WTC11 (cell line): ENCODE data around the gene OGDH. TPM values are rescaled to one million over a fixed set of nuclear protein-coding genes. Genes with fewer than 3 reads are reported as not detected.

Source experiments
- ATAC-seq: fragments of 200-7000 bp; cut with Tn5 transposase; 2 replicates; pipeline ENCODE4 v1.10.0; 2021; ENCODE audit warnings: mild to moderate bottlenecking, moderate library complexity
- CTCF ChIA-PET: fragments of 300-600 bp; sonication (Branson Sonifier 250); formaldehyde crosslinking; loops from one replicate; lab custom pipeline; 2021; ENCODE audit warnings: antibody characterized with exemption; lab: Charles Lee
- POLR2A ChIA-PET: fragments of 350-600 bp; sonication (Branson Sonifier 250); formaldehyde crosslinking; loops from one replicate; lab custom pipeline; 2021; ENCODE audit warnings: antibody characterized with exemption; lab: Charles Lee
- DNase-seq: peaks from one replicate; pipeline ENCODE4 v3.0.0; 2021; ENCODE audit warnings: low spot score
- H3K27ac Mint-ChIP-seq: 2 replicates; pipeline ENCODE4 v1.8.0; 2021; ENCODE audit warnings: mixed read lengths
- H3K27me3 Mint-ChIP-seq: 2 replicates; pipeline ENCODE4 v1.8.0; 2021; ENCODE audit warnings: low read depth, mild to moderate bottlenecking, moderate library complexity, mixed read lengths
- H3K36me3 Mint-ChIP-seq: 2 replicates; pipeline ENCODE4 v1.8.0; 2021; ENCODE audit warnings: mixed read lengths
- H3K4me1 Mint-ChIP-seq: 2 replicates; pipeline ENCODE4 v1.8.0; 2022; ENCODE audit warnings: mixed read lengths
- H3K4me3 Mint-ChIP-seq: 2 replicates; pipeline ENCODE4 v1.8.0; 2021; ENCODE audit warnings: mild to moderate bottlenecking, moderate library complexity, mixed read lengths
- H3K9me3 Mint-ChIP-seq: 2 replicates; pipeline ENCODE4 v1.8.0; 2021; ENCODE audit warnings: mixed read lengths
- AR ChIP-seq: fragments of 250-450 bp; sonication (Bioruptor Pico); IDR thresholded peaks from 2 replicates; pipeline ENCODE4 v1.9.0; 2021; ENCODE audit warnings: mild to moderate bottlenecking
- CREB1 ChIP-seq: sonication (generic); formaldehyde crosslinking; IDR thresholded peaks from 2 replicates; pipeline ENCODE4 v1.8.0; 2023; ENCODE audit warnings: mild to moderate bottlenecking, missing genetic modification reagents
- CTCF ChIP-seq: fragments of 200-600 bp; IDR thresholded peaks from 2 replicates; pipeline ENCODE4 v1.8.0; 2022; ENCODE audit warnings: antibody characterized with exemption
- EMX1 ChIP-seq: fragments of 250-450 bp; sonication (Bioruptor Pico); IDR thresholded peaks from 2 replicates; pipeline ENCODE4 v1.8.0; 2021; ENCODE audit warnings: mild to moderate bottlenecking
- ESRRA ChIP-seq: sonication (generic); formaldehyde crosslinking; IDR thresholded peaks from 2 replicates; pipeline ENCODE4 v1.8.1; 2022; ENCODE audit warnings: mild to moderate bottlenecking, missing genetic modification reagents, borderline replicate concordance
- FOXK1 ChIP-seq: sonication (generic); formaldehyde crosslinking; IDR thresholded peaks from 2 replicates; pipeline ENCODE4 v1.8.0; 2022; ENCODE audit warnings: mild to moderate bottlenecking, moderate library complexity, missing genetic modification reagents
- FOXP1 ChIP-seq: sonication (generic); formaldehyde crosslinking; IDR thresholded peaks from 2 replicates; pipeline ENCODE4 v1.8.0; 2022; ENCODE audit warnings: missing genetic modification reagents, mild to moderate bottlenecking, moderate library complexity, borderline replicate concordance
- GABPB1 ChIP-seq: sonication (generic); formaldehyde crosslinking; IDR thresholded peaks from 2 replicates; pipeline ENCODE4 v1.8.1; 2023; ENCODE audit warnings: mild to moderate bottlenecking, missing genetic modification reagents
- GRHL2 ChIP-seq: fragments of 250-450 bp; sonication (Bioruptor Pico); IDR thresholded peaks from 2 replicates; pipeline ENCODE4 v1.8.0; 2022; ENCODE audit warnings: mild to moderate bottlenecking, moderate library complexity; ENCODE audit not compliant: insufficient replicate concordance, severe bottlenecking
- GTF2I ChIP-seq: fragments of 250-450 bp; sonication (Bioruptor Pico); conservative IDR thresholded peaks from 2 replicates; pipeline ENCODE4 v1.4.0; 2021; ENCODE audit warnings: mild to moderate bottlenecking
- JUN ChIP-seq: sonication (generic); formaldehyde crosslinking; IDR thresholded peaks from 2 replicates; pipeline ENCODE4 v1.8.0; 2023; ENCODE audit warnings: mild to moderate bottlenecking, missing genetic modification reagents
- NFE2L1 ChIP-seq: sonication (generic); formaldehyde crosslinking; IDR thresholded peaks from 2 replicates; pipeline ENCODE4 v1.8.1; 2023; ENCODE audit warnings: missing genetic modification reagents
- NR3C1 ChIP-seq: sonication (generic); formaldehyde crosslinking; conservative IDR thresholded peaks from 2 replicates; pipeline ENCODE4 v1.8.1; 2023; ENCODE audit warnings: low read depth, mild to moderate bottlenecking, missing genetic modification reagents
- RORB ChIP-seq: fragments of 250-450 bp; sonication (Bioruptor Pico); IDR thresholded peaks from 2 replicates; pipeline ENCODE4 v1.9.0; 2021; ENCODE audit warnings: mild to moderate bottlenecking
- SMAD4 ChIP-seq: sonication (generic); formaldehyde crosslinking; IDR thresholded peaks from 2 replicates; pipeline ENCODE4 v1.8.0; 2022; ENCODE audit warnings: mild to moderate bottlenecking, missing genetic modification reagents
- TEAD1 ChIP-seq: sonication (generic); formaldehyde crosslinking; IDR thresholded peaks from 2 replicates; pipeline ENCODE4 v1.8.0; 2022; ENCODE audit warnings: mild to moderate bottlenecking, missing genetic modification reagents
- ZBTB21 ChIP-seq: sonication (generic); formaldehyde crosslinking; IDR thresholded peaks from 2 replicates; pipeline ENCODE4 v1.8.1; 2023; ENCODE audit warnings: mild to moderate bottlenecking, missing genetic modification reagents, borderline replicate concordance
- ZNF263 ChIP-seq: sonication (generic); formaldehyde crosslinking; IDR thresholded peaks from 2 replicates; pipeline ENCODE4 v1.8.1; 2022; ENCODE audit warnings: low read depth, mild to moderate bottlenecking, moderate library complexity, missing genetic modification reagents
- ZNF396 ChIP-seq: fragments of 250-450 bp; sonication (Bioruptor Pico); IDR thresholded peaks from 2 replicates; pipeline ENCODE4 v1.8.0; 2021; ENCODE audit warnings: mild to moderate bottlenecking, moderate library complexity, borderline replicate concordance
- ZNF423 ChIP-seq: fragments of 250-450 bp; sonication (Bioruptor Pico); IDR thresholded peaks from 2 replicates; pipeline ENCODE4 v2.1.2; 2022; ENCODE audit warnings: mild to moderate bottlenecking, moderate library complexity
- ZNF671 ChIP-seq: fragments of 250-450 bp; sonication (Bioruptor Pico); IDR thresholded peaks from 2 replicates; pipeline ENCODE4 v1.8.0; 2021; ENCODE audit warnings: mild to moderate bottlenecking
- total RNA-seq: library from RNA; stranded (reverse); gene quantifications from 3 replicates; pipeline ENCODE4 v1.2.3, GENCODE V29; 2021

The OGDH gene
- total RNA-seq, 1 experiment from 2014 or later: 79.6 TPM

GRCh38 chr7:44565097-44565794 is 41.2 kb upstream of the OGDH start (continued):
- peak; percentile 95 for TF ChIP-seq CTCF

- ATAC-seq: peak; percentile 49
- H3K27ac Mint-ChIP-seq: peak overlapping the region; percentile 55; the same call in 1 of the 2 replicates
- peaks cover 56% of the 10 kb centered on the region for H3K36me3 Mint-ChIP-seq
- ChIA-PET POLR2A (interaction anchor here (0.9 to 1.0 kb wide), 2 partner anchors 8 to 351 kb away, joined by 3 to 4 read pairs; partner anchors contain the start of gene DDX56), CTCF (interaction anchor here (0.6 to 2.8 kb wide), 39 partner anchors 8 to 523 kb away, joined by 3 to 33 read pairs (median 4); partner anchors contain the start of genes DDX56, NACAD, OGDH and TMED4)
- H3K9me3 Mint-ChIP-seq: no peaks in the 10 kb centered on the region
- no peak for DNase-seq
- no peaks in the 10 kb centered on the region for H3K4me1 Mint-ChIP-seq
- no peak overlapping the region for H3K4me3 Mint-ChIP-seq
- no peaks in the 10 kb centered on the region for H3K27me3 Mint-ChIP-seq
- TF ChIP-seq CREB1 (no peak), RORB (CRISPR knock-in tag) (no peak), JUN (CRISPR knock-in tag) (no peak), ESRRA (CRISPR knock-in tag) (no peak)
Observed at GRCh38 chr7:44565795-44566559, 40.5 kb upstream of the OGDH start.

GRCh38 chr7:44566680-44567079 is 39.7 kb upstream of the OGDH start:
- ChIA-PET POLR2A (no interaction called here), CTCF (interaction anchor here (1.4 to 2.8 kb wide), 6 partner anchors 13 to 326 kb away, joined by 3 to 32 read pairs (median 13); no protein-coding TSS in a partner anchor)
- H3K27ac Mint-ChIP-seq: no peak overlapping the region
- TF ChIP-seq TEAD1 (CRISPR knock-in tag): no peak
- TF ChIP-seq ZBTB21: no peak
- TF ChIP-seq GTF2I (CRISPR knock-in tag): no peak
- TF ChIP-seq CREB1: no peak
- no peak for TF ChIP-seq AR (CRISPR knock-in tag)
- no peak for TF ChIP-seq ZNF396 (CRISPR knock-in tag)
- TF ChIP-seq GRHL2 (CRISPR knock-in tag): no peak
- no peak for TF ChIP-seq GABPB1
- TF ChIP-seq FOXP1 (CRISPR knock-in tag): no peak
- TF ChIP-seq ZNF263 (CRISPR knock-in tag): no peak
- TF ChIP-seq NR3C1: no peak
- no peak for TF ChIP-seq NFE2L1 (CRISPR knock-in tag)
- no peak for TF ChIP-seq ZNF423 (CRISPR knock-in tag)
- no peak for TF ChIP-seq ZNF671 (CRISPR knock-in tag)
- TF ChIP-seq EMX1: no peak
- no peak for TF ChIP-seq FOXK1
- no peak for TF ChIP-seq SMAD4 (CRISPR knock-in tag)
- DNase-seq (no peak), ATAC-seq (no peak)
- H3K4me1 Mint-ChIP-seq: no peaks in the 10 kb centered on the region
- H3K36me3 Mint-ChIP-seq: peaks cover 63% of the 10 kb centered on the region
- no peaks in the 10 kb centered on the region for H3K27me3 Mint-ChIP-seq
- no peak overlapping the region for H3K4me3 Mint-ChIP-seq
- no peaks in the 10 kb centered on the region for H3K9me3 Mint-ChIP-seq
